ENCODE measurements around the gene PRPF8. TPM values are rescaled to one million over a fixed set of nuclear protein-coding genes. Genes with fewer than 3 reads are reported as not detected.
A peak's percentile ranks its signal among the peaks of the same experiment; 100 is the strongest.

The PRPF8 gene
- total and polyA plus RNA-seq, 2 of the 13 experiments (the other 11 are each of a cell fraction or from before 2014, with no cell fraction given): 112 to 179 TPM

GRCh38 chr17:1724869-1725641, 40.4 kb upstream of the PRPF8 start (continued):
- TF ChIP-seq ZNF318 (CRISPR knock-in tag; IDR thresholded peaks at IDR 0.05): no peak
- TF ChIP-seq ZFP91 (CRISPR knock-in tag; IDR thresholded peaks at IDR 0.05; ENCODE audit: borderline replicate concordance): no peak
- peak; percentile 58; the same call in 1 of the 2 replicates for TF ChIP-seq ZNF446 (CRISPR knock-in tag; IDR thresholded peaks at IDR 0.05)
- no peak for TF ChIP-seq MED8 (CRISPR knock-in tag; IDR thresholded peaks at IDR 0.05; ENCODE audit: insufficient replicate concordance)
- peak; percentile 33 for TF ChIP-seq SAP130 (CRISPR knock-in tag; IDR thresholded peaks at IDR 0.05; ENCODE audit: low read depth)
- no peak for TF ChIP-seq HMGA1 (CRISPR knock-in tag; conservative IDR thresholded peaks at IDR 0.05)
- no peak for TF ChIP-seq PHF5A (CRISPR knock-in tag; IDR thresholded peaks at IDR 0.05; ENCODE audit: low read depth, unreplicated experiment)
- no peak for TF ChIP-seq ZNF724P (CRISPR knock-in tag; IDR thresholded peaks at IDR 0.05; ENCODE audit: borderline replicate concordance)
- TF ChIP-seq KAT7 (CRISPR knock-in tag; IDR thresholded peaks at IDR 0.05; ENCODE audit: borderline replicate concordance): no peak
- TF ChIP-seq ZHX1 (CRISPR knock-in tag; IDR thresholded peaks at IDR 0.05; ENCODE audit: low read depth): peak; percentile 51; the same call in 1 of the 2 replicates
- no peak for TF ChIP-seq NFYC (CRISPR knock-in tag; IDR thresholded peaks at IDR 0.05)
- no peak for TF ChIP-seq SP140L (CRISPR knock-in tag; IDR thresholded peaks at IDR 0.05; ENCODE audit: borderline replicate concordance)
- TF ChIP-seq SNAI1 (CRISPR knock-in tag; IDR thresholded peaks at IDR 0.05; ENCODE audit: borderline replicate concordance): no peak
- TF ChIP-seq ETV6 (CRISPR knock-in tag; conservative IDR thresholded peaks at IDR 0.05): no peak
